GM19467 (cell line): Measurements from ENCODE around the gene NMB.
"Not testable (repeated sequence)": the region's sequence is repeated elsewhere in the genome, so short reads cannot be mapped to it uniquely, and the experiment has no call there.

Source experiments
- ATAC-seq: cut with Tn5 transposase; IDR thresholded peaks from one replicate; pipeline ENCODE4 v1.9.1; 2021; ENCODE audit warnings: mild to moderate bottlenecking, moderate library complexity; ENCODE audit not compliant: unreplicated experiment

NMB gene

DNA sequence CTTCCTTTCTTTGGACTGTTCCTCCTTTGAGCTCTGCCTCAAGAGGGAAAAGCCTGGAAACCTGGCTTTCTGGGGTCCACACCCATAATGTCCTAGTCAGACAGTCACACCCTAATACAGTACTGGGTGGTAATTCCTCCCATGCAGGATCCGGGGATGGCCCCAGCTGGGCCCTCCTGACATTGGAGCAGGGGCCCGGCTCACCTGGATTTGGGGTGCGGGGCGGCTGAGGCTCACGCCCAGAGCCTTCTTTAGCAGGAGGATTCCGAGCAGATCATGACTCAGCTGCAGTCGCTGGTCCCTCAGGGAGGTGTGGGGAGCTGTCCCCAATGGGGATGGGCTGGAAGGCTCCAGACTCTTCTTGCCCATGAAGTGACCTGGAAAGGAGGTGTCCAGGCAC lies 1.0 kb downstream of the NMB start:
- no peak for ATAC-seq

DNA sequence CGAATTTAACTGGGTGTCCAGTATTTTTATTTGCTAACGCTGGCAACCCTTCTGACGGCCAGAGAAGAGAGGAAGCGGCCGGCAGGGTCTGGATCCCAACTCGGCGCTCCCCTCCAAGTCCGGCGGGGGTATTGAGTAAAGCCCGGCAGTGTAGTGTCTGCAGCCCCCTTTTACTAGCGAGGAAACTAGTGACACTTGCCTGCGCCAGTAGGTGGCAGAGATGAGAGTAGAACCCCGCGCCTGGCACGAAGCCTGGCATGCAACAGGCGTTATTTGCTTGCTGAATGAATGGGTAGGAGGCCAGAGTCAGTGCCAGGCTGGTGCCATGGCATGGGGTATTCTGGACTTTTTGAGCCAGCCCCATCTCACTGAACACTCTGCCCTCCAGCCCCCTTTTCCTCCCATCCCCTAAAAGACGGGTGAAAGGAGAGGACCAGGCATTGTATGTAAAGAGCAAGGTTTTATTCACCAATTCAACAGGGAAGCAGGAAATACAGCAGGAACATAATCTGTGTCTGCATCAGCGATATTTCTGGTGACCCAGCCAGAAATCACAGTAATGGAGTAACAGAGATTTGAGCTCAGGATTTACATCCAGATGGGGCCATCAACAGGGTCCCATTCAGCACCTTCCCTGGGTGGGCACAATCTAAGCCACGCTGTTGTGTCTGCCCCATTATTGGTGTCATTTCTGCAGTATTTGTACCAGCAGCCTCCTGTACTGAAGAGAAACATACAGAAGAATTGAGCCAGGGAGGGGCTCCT lies 3.1 kb downstream of the NMB start:
- no peak for ATAC-seq

DNA sequence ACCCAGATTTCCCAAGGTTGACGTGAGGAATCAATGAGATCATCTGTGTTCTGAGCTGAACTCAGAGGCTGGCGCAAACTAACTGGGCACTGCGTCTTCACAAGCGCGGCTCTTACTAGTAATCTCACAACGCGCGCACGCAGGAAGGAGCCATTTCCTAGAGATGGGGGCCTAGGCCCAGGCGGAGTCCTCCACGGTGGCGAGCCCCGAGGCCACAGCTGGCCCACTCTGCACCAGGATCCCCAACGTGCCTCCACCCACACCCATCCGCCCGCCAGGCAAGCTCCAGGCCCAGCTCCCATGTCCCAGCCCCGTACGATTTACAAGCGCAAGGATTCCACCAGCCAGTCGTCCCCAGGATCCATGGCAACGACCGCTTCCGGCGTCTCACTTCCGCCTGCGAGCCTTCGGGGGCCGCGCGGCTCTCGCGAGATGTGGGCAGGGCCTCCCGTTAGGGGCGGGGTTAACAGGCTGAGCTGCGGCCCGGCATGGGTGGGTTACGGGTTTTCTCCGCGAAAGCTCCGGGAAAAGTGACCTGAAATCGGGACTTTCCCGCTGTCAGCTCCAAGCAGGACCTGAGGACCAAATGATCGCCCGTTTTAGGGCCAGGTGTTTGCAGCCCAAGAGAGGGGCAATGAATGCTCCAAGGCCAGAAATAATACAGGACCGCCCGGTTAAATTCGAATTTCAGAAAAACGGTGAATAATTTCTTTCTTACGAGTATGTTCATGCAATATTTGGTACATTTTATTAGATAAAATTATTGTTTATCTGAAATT lies 3.9 kb downstream of the NMB start, which contains the start of gene WDR73:
TSS of gene WDR73 (minus strand) at position 374 of the 779 bp plus-strand sequence. CDS start at position 365, 9 bp downstream.
- ATAC-seq, result peak; percentile 75

DNA sequence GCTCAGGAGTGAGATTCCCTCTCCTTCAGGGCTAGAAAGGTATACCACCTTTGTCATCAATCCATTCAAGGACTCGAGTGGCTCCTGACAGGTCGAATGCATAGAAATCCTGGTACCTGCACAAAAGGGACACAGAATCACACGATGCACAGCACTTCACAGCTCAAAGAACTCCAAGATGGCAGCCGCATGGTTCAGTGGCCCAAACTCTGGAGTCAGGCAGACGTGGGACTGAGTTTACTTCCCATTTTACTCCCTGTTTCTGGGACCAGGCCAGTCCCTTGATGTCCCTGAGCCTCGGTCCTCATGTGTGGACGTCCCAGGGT lies 4.5 kb downstream of the NMB start:
- no peak for ATAC-seq

DNA sequence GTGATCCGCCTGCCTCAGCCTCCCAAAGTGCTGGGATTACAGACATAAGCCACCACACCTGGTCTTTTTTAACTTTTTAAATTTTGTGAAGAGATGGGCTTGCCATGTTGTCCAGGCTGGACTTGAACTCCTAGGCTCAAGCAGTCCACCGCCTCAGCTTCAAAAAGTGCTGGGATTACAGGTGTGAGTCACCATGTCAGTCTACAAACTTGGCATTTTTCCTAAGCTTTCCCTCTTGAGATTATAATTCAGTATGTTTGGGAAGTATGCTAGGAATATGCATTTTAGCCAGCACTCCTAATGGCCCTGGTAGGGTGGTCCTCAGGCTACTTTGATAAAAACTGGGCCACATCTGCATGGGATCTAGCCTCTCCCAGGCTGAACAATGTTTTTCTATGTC lies 8.3 kb downstream of the NMB start:
- ATAC-seq, result no peak

DNA sequence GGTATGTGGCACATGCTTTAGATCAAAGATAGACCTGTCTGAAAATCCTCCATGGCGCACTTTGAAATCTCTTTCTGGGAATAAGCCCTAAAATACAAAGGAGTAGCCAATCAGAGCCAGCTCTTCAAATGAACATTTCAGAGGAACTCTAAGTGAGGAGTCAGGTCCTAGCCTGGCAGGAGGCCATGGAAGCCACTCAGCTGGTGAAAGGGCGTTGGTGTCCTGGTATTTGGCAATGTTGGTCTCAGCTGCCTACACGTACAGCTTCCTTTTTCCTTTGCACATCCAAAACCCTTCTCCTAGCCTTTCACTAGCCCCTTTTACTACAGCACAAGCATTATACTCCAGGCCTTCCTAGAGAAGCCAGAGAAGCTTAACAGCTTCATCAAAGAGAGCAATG lies 9.5 kb downstream of the NMB start:
- no peak for ATAC-seq

DNA sequence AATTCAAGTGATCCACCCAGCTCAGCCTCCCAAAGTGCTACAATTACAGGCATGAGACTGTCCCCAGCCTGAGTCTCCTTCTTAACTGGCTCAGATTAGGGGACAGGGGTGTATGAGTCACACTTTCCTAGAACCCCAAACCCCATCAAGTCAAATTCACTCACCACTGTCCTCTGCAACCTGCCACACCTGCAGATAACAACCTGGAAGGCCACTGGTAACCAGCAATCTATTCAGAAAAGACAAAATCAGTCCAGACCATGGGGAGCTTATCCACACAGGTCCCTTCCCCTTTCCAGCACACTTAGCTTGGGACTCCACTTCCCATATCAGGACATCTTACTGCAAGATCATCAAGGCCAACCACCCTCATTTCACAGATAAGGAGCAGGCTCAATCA lies 10.3 kb downstream of the NMB start:
- no peak for ATAC-seq

DNA sequence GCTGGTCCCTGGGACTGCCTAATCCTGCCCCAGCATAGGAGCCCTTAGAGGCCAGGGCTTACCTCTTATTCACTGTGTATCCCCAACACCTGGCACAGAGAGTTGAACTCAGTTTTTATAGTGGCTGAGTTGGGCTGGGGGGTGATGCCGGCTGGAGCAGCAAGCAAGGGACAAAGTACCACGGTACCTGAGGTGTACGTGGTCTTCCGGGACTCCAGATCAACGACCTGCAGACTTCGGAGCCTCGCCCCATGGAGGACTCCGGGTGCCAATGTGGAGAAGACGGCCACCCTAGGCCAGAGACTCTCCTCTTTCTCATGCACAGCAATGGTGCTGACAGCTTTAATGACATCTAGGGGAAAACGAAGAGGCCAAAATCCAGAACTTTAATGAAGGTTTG lies 12.0 kb downstream of the NMB start:
- ATAC-seq, result no peak

DNA sequence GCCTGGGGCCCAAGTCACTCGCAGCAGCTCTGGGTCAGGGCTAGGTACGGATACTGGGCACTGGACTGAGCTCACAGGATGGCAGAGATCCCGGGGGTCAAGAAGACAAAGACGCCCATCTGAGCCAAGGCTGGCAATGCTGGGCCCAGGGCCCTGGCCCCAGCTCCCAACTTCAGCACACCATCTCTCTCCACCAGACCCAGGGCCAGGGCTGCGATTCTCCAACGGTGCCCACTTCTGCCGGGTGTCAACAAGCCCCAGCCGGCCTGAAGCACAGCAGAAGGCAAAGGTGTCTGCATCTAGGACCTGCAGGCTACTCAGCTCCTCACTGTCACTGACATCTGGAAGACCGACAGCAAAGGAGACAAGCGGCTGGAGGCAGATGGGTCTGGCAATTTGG lies 12.5 kb downstream of the NMB start:
- no peak for ATAC-seq

DNA sequence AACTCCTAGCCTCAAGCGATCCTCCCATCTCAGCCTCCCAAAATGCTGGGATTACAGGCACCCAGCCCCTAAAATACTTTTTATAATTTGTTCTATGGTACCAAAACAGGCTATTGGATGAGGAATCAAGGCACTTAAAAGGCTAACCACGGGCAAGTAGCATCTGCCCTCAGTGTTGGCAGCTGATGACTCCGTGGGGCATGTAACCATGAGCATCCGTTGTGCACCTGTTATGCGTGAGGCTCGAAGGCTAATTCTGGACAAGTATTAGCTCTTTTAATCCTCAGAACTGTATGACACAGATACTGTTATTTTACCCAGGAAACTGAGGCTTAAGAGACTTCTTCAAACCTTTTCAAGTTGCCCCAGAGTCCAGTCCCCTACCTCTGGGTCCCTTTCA lies 14.2 kb downstream of the NMB start:
- no peak for ATAC-seq

DNA sequence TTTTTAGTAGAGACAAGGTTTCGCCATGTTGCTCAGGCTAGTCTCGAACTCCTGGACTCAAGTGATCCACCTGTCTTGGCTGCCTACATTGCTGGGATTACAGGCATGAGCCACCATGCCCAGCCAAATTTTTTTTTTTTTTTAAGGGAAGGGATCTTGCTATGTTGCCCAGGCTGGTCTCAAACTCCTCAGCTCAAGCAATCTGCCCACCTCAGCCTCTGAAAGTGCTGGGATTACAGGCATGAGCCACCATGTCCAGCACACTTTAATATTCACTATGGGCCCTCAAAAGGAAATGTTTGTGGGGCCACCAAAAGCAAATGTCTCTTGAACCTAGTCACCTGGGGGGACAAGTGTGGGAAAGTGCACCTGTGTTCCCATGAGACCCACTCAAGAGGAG lies 15.4 kb downstream of the NMB start:
- ATAC-seq, result not testable (repeated sequence)

DNA sequence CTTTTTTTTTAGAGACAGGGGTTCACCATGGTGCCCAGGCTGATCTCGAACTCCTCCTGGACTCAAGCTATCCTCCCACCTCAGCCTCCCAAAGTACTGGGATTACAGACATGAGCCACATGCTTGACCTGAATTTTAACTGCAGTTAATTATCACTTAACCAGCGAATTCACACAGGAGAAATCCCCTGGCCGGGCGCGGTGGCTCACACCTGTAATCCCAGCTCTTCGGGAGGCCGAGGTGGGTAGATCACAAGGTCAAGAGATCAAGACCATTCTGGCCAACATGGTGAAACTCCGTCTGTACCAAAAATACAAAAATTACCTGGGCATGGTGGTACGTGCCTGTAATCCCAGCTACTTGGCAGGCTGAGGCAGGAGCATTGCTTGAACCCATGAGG lies 16.1 kb downstream of the NMB start:
- ATAC-seq, result not testable (repeated sequence)

DNA sequence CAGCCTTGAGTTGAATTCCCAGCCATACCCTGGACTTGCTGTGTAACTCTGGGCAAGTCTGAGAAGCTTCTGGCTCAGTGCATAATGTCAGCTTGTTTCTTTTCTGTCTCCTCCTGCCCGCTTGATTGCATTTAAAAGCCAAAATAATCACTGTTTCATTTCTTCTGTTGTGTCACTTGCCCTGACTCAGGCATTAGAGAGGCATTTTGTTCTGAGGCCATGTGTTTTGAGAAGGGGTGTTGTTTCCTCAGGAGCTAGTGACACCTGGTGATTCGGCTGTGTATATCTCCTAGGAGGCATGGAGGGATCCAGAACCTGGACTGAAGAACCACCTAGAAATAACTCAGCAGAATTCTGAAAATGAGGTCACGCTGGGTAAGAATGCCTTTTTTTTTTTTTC lies 19.9 kb downstream of the NMB start:
- ATAC-seq, result no peak

DNA sequence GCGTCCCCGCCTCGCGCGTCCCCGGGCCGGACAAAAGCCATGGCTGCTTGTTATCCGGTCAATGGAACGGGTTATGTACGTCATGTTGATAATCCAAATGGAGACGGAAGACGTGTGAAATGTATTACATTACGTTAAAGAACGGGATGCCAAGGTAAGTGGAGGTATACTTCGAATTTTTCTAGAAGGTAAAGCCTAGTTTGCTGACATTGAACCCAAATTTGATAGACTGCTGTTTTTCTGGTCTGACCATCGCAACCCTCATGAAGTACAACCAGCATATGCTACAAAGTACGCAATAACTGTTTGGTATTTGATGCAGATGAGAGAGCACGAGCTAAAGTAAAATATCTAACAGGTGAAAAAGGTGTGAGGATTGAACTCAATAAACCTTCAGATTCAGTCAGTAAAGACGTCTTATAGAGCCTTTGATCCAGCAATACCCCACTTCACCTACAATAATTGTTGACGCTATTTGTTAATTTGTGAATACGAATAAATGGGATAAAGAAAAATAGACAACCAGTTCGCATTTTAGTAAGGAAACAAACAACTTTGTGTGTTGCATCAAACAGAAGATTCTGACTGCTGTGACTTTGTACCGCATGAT lies 23.7 kb downstream of the NMB start:
- ATAC-seq, result no peak

DNA sequence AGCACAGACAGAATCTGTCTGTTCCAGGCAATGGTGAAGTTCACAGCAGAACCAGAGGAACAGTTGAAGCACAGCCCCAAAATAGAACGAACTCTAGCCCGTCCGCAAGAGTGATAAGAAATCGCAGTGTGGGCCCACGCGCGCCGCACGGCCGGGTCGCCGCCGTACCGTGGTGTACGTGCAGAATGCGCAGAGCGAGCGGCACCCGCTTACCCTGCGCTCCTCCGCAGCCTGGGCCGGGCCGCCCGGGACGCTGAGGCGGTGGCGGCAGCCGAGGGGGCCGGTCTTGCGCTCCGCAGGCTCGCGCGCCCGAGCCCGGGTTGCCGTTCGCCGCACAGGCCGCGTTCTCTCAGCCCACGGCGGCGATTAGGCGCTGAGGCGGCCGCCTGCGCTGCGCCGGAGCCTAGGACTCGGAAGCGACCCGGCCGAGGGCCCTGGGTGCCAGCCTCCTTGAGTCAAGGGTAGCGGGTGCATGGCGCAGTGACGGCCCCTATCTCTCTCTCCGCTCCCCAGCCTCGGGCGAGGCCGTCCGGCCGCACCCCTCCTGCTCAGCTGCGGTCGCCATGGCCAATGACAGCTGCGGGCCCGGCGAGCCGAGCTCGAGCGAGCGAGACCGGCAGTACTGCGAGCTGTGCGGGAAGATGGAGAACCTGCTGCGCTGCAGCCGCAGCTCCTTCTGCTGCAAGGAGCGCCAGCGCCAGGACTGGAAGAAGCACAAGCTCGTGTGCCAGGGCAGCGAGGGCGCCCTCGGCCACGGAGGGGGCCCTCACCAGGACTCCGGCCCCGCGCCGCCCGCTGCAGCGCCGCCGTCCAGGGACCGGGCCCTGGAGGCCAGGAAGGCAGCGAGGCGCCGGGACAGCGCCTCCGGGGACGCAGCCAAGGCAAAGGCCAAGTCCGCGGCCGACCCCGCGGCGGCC lies 24.4 kb downstream of the NMB start:
- ATAC-seq, result peak; percentile 38

DNA sequence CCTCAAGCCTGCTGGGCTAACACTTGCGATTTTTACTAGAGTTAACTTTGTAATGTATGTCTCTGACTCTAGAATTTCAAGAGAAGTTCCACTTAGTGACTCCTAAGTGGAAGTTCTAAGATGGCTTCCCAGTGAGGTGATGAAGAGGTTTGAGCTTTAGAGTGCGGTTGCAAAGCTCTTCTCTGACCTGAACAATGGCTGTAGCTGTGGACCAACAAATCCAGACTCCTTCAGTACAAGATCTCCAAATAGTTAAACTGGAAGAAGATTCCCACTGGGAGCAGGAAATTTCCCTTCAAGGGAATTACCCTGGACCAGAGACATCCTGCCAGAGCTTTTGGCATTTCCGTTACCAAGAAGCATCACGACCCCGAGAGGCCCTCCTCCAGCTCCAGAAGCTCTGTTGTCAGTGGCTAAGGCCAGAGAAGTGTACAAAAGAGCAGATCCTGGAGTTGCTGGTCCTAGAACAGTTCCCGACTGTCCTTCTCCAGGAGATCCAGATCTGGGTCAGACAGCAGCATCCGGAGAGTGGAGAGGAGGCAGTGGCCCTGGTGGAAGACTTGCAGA lies 26.2 kb downstream of the NMB start:
- no peak for ATAC-seq

DNA sequence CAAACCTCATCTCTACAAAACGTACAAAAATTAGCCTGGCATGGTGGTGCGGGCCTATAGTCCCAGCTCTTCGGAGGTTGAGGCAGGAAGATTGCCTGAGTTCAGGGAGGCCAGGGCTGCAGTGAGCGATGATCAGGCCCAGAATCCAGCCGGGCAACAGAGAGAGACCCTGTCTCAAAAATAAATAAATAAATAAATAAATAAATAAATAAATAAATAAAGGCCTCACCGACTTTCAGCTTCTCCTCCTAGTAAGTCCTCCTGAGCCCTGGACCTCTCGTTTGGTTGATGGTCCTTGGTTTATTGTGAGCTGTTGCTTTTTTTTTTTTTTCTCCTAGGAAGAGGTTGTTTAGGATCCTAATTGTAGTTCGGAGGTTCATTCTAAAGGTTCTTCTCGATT lies 29.0 kb downstream of the NMB start:
- ATAC-seq, result no peak

DNA sequence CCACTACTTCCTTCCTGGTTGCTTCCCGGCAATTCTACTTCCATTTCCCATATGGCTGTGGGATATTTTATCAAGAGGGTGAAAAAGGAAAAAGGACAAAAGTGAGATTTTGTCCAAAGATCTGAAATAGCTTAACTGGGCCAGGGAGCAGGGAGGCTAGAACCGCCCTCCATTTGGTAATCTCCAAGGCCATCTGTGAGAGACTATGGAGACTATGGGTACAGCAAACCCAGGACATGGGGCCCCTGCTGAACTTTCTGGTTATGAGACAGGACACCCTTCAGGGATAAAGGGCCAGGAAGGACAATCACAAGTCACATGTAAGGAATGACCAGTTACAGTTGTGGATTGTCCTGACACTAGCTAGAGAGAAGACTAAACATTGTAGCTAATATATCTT lies 32.9 kb downstream of the NMB start:
- no peak for ATAC-seq

DNA sequence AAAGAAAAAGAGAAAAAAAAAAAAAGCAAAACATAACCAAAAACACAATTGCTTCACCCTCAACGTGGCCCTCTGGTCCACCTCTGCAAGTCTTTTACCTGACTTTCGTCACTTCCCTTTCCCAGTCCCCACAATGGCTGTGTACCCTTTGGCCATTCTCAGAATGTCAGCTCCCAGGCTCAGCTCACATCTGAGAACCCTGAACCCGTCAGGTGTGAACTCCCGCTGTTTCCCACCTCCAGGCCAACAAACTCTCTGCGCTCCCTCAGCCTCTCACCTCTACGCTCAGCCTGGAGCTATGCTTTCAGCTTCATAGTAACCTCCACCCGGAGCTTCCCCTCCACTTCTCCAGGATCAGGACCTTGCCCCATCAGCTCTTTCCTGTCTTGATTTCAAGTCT lies 33.6 kb downstream of the NMB start:
- no peak for ATAC-seq

DNA sequence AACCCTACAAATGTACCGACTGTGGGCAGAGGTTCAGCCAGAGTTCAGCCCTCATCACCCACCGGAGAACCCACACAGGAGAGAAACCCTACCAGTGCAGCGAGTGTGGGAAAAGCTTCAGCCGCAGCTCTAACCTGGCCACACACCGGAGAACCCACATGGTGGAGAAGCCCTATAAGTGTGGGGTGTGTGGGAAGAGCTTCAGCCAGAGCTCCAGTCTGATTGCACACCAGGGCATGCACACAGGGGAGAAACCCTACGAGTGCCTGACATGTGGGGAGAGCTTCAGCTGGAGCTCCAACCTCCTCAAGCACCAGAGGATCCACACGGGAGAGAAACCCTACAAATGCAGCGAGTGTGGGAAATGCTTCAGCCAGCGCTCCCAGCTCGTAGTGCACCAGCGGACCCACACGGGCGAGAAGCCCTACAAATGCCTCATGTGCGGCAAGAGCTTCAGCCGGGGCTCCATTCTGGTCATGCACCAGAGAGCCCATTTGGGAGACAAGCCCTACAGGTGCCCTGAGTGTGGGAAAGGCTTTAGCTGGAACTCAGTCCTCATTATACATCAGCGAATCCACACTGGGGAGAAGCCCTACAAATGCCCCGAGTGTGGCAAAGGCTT lies 36.5 kb downstream of the NMB start:
- no peak for ATAC-seq
